Measurements from ENCODE around the gene ATP7B.
"Not testable (repeated sequence)": the region's sequence is repeated elsewhere in the genome, so short reads cannot be mapped to it uniquely, and the experiment has no call there.

Gene ATP7B

GRCh38 chr13:51924756-51925544 is 86.3 kb downstream of the ATP7B start:
- in situ Hi-C loops (cut with MboI; ENCODE audit: low sequenced_read_pairs): no loop called here

GRCh38 chr13:51923983-51924539 is 87.2 kb downstream of the ATP7B start:
- in situ Hi-C loops (cut with MboI; ENCODE audit: low sequenced_read_pairs): no loop called here

- in situ Hi-C loops (cut with MboI; ENCODE audit: low sequenced_read_pairs): no loop called here
Observed at GRCh38 chr13:51922771-51923480, 88.3 kb downstream of the ATP7B start.

- in situ Hi-C loops (cut with MboI; ENCODE audit: low sequenced_read_pairs): no loop called here
Observed at GRCh38 chr13:51921790-51922740, 89.2 kb downstream of the ATP7B start.

GRCh38 chr13:51920786-51921185 is 90.5 kb downstream of the ATP7B start:
- in situ Hi-C loops (cut with MboI; ENCODE audit: low sequenced_read_pairs): no loop called here

GRCh38 chr13:51920267-51920666 is 91.0 kb downstream of the ATP7B start:
- in situ Hi-C loops (cut with MboI; ENCODE audit: low sequenced_read_pairs): no loop called here

GRCh38 chr13:51919531-51919930 is 91.7 kb downstream of the ATP7B start:
- in situ Hi-C loops (cut with MboI; ENCODE audit: low sequenced_read_pairs): no loop called here

GRCh38 chr13:51916962-51917361 is 94.3 kb downstream of the ATP7B start:
- in situ Hi-C loops (cut with MboI; ENCODE audit: low sequenced_read_pairs): no loop called here

- in situ Hi-C loops (cut with MboI; ENCODE audit: low sequenced_read_pairs): no loop called here
Observed at GRCh38 chr13:51916051-51916818, 95.0 kb downstream of the ATP7B start.

GRCh38 chr13:51914137-51914493 is 97.1 kb downstream of the ATP7B start:
- in situ Hi-C loops (cut with MboI; ENCODE audit: low sequenced_read_pairs): no loop called here

GRCh38 chr13:51913421-51914136 is 97.7 kb downstream of the ATP7B start:
- in situ Hi-C loops (cut with MboI; ENCODE audit: low sequenced_read_pairs): no loop called here

- in situ Hi-C loops (cut with MboI; ENCODE audit: low sequenced_read_pairs): no loop called here
Observed at GRCh38 chr13:51912511-51913225, 98.6 kb downstream of the ATP7B start.

- in situ Hi-C loops (cut with MboI; ENCODE audit: low sequenced_read_pairs): no loop called here
Observed at GRCh38 chr13:51912091-51912490, 99.2 kb downstream of the ATP7B start.

- in situ Hi-C loops (cut with MboI; ENCODE audit: low sequenced_read_pairs): no loop called here
Observed at GRCh38 chr13:51910508-51910907, 100.7 kb downstream of the ATP7B start.

- in situ Hi-C loops (cut with MboI; ENCODE audit: low sequenced_read_pairs): not testable (repeated sequence)
Observed at GRCh38 chr13:51909265-51909664, 102.0 kb downstream of the ATP7B start.

GRCh38 chr13:51907040-51907732 is 104.1 kb downstream of the ATP7B start:
- in situ Hi-C loops (cut with MboI; ENCODE audit: low sequenced_read_pairs): no loop called here

- in situ Hi-C loops (cut with MboI; ENCODE audit: low sequenced_read_pairs): no loop called here
Observed at GRCh38 chr13:51906581-51906980, 104.7 kb downstream of the ATP7B start.

GRCh38 chr13:51905787-51906186 is 105.5 kb downstream of the ATP7B start:
- in situ Hi-C loops (cut with MboI; ENCODE audit: low sequenced_read_pairs): no loop called here
